AG10803 (cell line): Measurements from ENCODE around the gene PIH1D2.
"Not testable (repeated sequence)": the region's sequence is repeated elsewhere in the genome, so short reads cannot be mapped to it uniquely, and the experiment has no call there.

ENCODE experiments used
- DNase-seq: peaks from one replicate; pipeline ENCODE4 v3.0.0; 2010; ENCODE audit warnings: low read depth
- H3K4me3 ChIP-seq: 2 replicates; pipeline ENCODE4 v1.5.1; 2011; ENCODE audit warnings: mild to moderate bottlenecking, low read length, control low read depth
- CTCF ChIP-seq: conservative IDR thresholded peaks from 2 replicates; pipeline ENCODE4 v1.5.1; 2011; ENCODE audit warnings: mild to moderate bottlenecking, low read length, control low read depth, inconsistent platforms

PIH1D2 gene

DNA sequence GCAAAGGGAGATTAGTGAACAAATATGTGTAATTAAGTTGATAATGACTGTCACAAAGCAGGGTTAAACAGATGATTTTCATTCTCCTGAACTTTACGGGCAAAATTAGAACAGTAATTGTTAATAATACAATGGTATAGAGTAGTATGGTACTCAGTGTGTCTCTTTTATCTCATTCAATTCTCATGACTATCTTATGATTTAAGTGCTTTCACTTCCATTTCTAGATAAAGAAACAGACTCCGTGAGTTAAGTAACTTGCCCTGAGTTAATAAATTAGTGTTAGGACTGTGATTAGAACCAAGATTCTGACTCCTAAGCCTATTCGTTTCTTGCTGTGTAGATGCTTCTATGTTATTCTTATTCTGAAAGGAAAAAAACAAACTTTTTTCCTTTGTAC lies 22.0 kb downstream of the PIH1D2 start:
- H3K4me3 ChIP-seq, result no peak overlapping the region
- no peak for TF ChIP-seq CTCF
- DNase-seq, result no peak

GRCh38 chr11:112050721-112051120 lies 23.1 kb downstream of the PIH1D2 start:
- DNase-seq, result no peak
- H3K4me3 ChIP-seq, result no peak overlapping the region
- no peak for TF ChIP-seq CTCF

DNA sequence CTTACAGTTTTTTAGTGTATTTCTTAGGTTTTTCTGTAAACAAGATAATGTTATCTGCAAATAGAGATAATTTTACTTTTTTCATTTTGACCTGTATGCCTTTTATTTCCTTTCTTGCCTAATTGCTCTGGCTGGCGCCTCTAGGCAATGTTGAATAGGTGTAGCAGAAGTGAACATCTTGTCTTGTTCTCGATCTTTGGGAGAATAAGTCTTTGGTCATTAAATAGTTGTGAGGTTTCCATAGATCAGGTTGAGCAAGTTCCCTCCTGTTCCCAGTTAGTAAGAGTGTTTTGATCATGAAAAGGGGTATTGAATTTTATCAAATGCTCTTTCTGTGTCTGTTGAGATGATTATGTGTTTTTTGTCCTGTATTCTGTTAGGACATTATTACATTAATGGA lies 24.0 kb downstream of the PIH1D2 start:
- no peak for TF ChIP-seq CTCF
- no peak for DNase-seq
- no peak overlapping the region for H3K4me3 ChIP-seq

- DNase-seq, H3K4me3 ChIP-seq: not testable (repeated sequence)
Measured at GRCh38 chr11:112048256-112048655, 25.6 kb downstream of the PIH1D2 start.

- DNase-seq, H3K4me3 ChIP-seq: not testable (repeated sequence)
Measured at GRCh38 chr11:112046647-112047046, 27.2 kb downstream of the PIH1D2 start.

GRCh38 chr11:112044961-112045360 lies 28.9 kb downstream of the PIH1D2 start:
- TF ChIP-seq CTCF, result no peak
- DNase-seq, result no peak
- no peak overlapping the region for H3K4me3 ChIP-seq

DNA sequence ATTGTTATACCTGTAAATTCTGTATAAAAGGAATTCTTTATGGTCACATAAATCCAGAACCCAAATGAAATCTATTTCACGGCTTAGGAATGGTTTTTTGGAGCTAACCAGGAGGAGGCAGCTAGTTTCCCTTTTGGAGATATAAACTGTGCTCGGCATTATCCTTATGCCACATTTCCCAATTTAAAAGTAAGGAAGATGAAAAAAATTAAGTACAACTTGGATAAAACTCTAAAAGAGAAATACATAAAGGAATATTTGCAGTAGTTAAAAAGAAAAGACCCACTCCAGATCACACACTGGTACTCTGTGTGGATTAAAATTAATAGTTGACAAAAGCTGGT lies 30.9 kb downstream of the PIH1D2 start:
- no peak for TF ChIP-seq CTCF
- DNase-seq, result no peak
- H3K4me3 ChIP-seq, result no peak overlapping the region

DNA sequence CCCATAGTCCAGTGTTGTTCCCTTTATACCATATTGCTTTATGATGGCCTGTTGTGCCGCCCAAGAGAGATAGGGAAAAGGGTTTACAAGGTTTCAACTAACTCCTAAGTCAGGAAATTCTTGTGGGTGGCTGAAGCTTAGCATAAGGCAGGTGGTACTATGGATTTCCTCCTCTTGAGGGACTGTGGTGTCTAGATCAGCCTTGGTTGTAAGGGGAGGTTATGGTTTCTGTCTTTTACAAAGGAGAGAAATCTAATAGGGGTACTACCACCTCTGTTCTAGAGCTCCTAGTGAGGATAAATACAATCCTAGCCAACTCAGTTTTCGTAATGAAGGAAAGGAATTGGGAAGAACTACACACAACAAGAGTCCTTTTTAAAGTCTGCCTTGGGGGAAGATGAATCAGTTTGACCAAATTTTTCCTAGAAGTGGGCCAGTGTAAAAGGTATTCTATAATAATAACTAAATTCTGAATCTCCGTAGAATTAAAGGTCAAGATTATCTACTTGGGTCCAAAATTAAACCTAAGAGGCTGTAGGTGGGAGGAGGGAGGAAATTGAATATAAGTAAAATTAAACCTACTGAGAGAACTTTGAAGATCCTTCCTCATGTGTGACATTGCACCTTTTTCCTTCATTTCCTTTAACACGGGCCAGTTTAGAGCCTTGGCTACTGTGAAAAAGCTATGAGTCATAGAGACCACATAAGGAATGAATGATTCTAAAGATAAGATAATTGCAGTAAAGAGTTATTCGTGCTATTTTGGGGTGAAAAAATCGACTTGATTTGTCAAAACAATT lies 31.5 kb downstream of the PIH1D2 start:
- DNase-seq, result peak; percentile 25
- no peak for TF ChIP-seq CTCF

More for the DNA sequence above, 31.5 kb downstream of the PIH1D2 start:
- H3K4me3 ChIP-seq, result no peak overlapping the region
